ENCODE results near the gene SLC30A2.

Gene SLC30A2

DNA sequence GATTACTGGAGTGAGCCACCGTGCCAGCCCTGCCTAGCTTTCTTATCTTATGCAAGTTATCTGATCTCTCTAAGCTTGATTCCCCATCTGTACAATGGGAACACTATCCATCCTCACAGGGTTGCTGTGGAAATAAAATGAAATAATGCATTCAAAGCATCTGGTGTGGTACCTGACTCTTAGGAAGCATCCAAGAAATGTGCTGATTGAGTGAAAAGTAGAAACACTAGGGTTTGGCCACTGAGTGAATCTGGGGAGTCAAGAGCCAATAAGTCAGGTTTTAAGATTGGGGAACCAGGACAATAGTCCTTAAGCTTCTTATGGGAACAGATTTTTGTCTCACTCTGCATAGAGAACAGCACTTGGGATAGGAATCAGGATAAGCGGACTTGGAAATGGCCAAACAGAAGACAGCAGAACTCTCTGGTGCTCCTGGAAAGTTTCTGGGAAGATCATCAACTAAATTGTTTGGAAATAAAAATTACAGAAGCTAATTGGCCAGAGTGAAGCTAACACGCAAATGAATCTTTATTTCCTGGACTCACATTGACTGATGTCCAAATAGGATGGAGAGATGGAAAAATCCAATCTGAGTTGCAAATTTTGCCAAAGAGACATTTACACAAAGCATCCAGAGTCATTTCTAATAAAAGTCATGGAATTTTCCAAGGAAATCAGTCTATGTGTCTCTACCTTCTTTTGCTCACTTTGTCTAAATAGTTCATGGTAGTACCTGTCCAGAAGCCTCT is 51.3 kb downstream of the SLC30A2 start:
- DNase-seq = no peak

DNA sequence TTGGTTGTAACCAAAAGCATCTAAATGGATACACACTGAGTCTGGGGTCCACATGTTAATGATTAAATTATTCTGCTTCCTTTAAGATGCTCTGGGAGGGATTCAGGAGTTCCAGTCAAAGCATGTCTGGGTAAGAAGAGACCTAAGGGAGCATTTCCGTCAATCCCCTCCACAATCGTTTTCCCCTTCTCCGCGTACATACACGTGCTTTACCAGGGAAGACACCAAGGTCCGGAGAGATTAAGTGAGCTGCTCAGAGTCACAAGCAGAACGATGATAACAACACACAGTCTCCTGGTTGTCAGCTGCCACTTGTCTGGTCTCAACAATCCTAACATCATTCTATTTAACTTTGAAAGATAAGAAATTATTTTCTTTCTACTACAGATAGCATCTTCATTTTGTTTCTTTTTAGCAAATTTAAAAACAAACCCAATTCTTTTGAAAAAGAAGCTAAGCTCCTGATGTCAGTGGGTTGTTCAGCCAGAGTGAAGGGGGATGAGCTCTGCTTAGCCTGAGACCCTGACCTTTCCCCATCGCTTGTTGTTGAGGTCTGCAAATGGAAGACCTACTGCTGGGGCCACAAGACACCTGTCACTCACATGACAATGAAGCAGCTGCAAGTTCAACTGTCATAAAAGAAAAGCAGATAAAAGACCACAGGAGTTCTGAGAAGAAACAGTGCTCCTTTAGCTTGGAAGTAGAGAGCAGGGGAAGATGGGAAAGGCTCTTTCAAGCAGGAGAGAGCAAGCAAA is 52.5 kb downstream of the SLC30A2 start:
- DNase-seq = no peak

DNA sequence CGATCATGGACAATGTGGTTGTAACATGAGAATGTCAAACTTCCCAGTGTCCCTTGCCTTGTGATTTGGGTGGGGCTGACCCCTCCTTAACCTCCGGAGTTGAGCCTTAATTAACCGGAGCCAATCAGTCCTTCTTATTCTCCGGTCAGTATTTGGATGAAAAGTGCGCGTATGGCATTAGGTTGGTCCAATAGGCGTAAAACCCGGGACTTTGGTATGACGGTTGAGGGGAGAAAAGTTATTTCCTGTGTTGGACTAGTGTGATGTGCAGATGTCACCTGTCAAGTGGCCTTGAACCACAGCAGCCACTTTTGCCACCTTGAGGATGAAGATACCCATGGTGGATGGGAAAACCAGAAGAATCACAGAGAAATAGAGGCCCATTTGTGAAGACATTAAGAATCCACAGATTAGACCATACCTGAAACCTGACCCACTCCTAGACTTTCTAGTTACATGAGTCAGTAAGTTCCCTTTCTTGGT is 53.2 kb downstream of the SLC30A2 start:
- DNase-seq = no peak

DNA sequence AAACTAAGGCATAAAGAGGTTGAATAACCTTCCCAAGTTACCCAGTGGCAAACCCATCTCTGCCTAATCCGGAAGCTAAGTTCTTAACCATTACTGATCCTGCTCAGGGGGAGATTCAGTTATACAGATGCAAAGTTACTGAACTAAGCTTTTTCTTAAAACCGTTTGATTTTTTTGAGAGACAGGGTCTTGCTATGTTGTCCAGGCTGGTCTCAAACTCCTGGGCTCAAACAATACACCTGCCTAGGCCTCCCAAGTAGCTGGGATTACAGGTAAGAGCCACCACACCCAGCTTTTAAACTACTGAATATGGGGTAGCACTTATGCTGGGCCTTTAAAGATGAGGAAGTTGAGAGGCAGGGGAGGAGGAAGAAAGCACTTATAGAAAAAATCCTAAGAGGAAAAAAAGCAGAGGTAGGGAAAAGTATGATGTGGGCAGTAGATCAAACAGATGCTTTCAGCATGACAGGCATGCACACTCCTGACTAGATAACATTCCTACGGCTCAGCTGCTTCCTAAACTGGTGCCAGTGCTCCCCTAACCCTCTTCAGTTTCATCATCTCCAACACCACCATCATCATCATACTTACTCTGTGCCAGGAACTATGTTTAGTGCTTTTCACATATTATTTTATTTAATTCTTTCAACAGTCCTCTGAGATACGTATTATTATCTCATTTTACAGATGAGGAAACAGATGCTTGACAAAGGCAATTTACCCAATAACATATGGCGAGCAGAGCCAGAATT is 53.8 kb downstream of the SLC30A2 start:
- DNase-seq = no peak

DNA sequence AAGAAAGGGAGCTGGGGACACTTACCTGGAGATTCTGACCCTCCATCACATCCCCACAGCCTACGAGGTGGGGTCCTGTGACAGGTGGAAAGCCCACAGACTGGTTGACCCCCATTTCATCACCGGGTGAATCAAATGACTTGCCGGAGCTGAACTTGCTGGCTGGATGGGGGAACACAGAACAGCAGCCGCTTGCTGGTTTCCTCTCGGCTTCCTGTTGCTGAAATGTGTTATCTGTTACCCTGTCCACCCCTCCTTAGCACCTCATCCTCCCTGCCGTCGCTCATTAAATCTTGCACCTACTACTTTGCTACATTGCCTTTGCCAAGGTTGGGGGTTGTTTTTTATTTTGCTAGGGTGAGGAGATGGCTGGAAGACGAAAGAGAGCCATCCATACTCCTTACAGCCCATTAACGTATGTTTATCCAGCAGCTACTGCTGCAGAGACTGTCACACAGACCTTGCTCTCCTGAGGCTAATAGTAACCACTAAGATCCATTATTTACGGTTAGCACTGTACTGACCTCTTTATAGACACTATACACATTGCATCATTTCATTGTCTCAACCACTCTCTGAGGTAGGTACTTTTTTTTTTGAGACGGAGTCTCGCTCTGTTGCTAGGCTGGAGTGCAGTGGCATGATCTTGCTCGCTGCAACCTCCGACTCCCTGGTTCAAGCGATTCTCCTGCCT is 55.1 kb downstream of the SLC30A2 start:
- DNase-seq = no peak

DNA sequence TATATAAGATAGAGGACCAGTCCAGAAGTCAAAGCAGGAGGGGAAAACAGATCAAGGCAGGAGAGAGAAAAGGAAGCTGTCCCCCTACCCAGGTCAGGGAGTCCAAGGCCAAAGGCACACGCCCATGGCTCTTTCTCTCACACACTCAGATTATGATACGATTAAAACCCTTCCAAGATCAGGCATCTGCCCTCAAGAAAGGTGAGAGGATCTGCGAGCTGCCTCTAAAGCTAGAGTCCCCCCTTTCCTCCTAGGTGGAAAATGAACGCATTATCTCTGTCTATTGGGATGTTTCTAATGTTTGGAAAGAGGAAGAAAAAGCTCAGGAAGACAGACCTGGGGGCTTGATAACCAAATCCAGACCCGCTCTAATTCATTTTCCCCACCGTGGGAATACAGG is 55.7 kb downstream of the SLC30A2 start:
- no peak for DNase-seq

DNA sequence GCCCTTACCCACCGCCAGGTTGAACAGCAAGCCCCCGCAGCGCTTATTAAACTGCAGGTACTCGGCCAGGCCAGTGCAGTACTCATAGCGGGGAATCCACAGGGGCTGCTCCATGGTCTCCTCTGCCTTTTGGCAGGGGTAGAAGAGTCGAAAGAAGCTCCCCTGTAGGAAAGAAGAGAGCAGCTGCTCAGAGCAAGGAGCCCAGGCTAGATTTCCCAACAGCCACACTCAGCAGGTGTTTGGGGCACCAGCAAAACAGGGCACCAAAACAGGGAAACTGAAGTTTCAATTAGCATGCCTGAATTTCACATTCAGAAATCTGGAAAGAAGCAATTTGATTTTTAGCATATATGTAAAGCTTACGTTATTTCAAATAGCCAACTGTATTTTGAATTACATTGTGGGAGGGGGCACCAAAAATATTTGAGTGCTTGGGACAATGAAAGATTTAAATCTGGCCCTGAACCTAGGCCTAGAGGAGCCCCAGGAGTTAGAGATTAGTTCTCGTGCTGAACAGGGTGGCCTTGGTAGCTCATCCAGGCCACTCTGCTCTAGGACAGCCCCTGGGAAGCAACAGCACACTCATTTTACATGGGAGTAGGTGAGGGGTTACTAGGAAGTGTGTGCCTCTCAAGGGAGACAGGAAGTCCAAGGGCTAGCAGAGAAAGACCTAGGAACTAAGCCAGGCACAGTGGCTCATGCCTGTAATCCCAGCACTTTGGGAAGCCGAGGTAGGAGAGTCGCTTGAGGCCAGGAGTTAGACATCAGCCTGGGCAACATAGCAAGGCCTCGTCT is 56.3 kb downstream of the SLC30A2 start:
- DNase-seq = no peak

DNA sequence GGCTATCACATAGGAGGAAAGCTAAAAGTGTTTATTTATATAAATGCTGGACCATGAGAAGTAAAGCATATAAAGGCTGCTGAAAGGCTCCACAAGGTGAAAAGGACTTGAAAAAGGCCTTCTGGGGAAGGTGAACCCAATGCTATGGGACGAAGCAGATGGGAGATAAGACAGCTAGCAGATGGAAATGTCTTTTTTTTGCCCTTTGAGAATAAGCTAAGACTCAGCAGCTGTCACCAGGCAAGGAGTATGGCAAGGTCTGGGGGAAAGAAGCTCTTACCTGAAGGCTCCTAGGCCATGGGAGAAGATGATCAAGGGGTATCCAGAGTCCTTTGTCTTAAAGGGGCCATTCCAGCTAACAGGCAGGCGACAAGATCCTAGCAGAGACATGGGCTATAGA is 58.0 kb downstream of the SLC30A2 start:
- DNase-seq = no peak

All from SHP77 treated with DMSO at 0.1 percent for 48 hours (cell line).